Endometrial microvascular endothelial cells (primary cell): ENCODE data around the gene NTRK2. TPM values are rescaled to one million over a fixed set of nuclear protein-coding genes. Genes with fewer than 3 reads are reported as not detected.
"Not testable (repeated sequence)": the region's sequence is repeated elsewhere in the genome, so short reads cannot be mapped to it uniquely, and the experiment has no call there.

Experiments
- in situ Hi-C: cut with HindIII; loops from 2 replicates; pipeline ENCODE4 v1.10.0; 2017; ENCODE audit warnings: low sequenced_read_pairs, low pct_unique_long_range_greater_than_20kb; ENCODE audit errors: inconsistent ontology term
- total RNA-seq: library from RNA; depleted of rRNA; stranded (reverse); fragments of >200 nt; gene quantifications from one replicate; pipeline ENCODE4 v1.2.3, GENCODE V29; 2015; ENCODE audit errors: inconsistent ontology term

NTRK2 gene
- total RNA-seq, 1 donor from 2014 or later = not detected

DNA sequence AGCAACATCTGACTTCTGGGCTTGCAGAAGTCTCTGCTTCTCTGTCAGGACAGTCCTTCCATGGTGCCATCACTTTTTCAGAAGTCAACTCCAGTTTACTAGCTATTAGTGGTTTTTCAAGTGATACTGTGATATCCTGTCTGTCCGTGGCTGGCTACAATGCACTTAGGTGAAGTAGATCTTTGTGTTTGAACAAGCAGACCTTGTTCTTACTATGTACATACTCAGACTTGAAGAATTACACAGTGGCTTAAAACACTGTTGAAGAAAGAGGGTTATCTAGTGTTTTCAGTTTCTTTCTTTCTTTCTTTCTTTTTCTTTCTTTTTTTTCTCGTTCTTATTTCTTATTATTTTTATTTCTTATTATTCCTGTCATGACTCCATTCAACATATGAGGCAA lies 228.7 kb downstream of the NTRK2 start:
- in situ Hi-C loops = no loop called here

DNA sequence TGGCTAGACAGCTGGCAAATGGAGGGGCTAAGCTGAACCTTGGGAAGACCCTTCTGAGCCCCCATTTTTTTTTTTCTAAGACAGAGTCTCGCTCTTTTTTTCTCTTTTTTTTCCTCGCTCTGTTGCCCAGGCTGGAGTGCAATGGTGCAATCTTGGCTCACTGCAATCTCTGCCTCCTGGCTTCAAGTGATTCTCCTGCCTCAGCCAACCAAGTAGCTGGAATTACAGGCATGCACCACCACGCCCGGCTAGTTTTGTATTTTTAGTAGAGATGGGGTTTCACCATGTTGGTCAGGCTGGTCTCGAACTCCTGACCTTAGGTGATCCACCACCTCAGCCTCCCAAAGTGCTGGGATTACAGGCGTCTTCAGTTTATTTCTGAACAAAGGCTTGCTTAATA lies 229.1 kb downstream of the NTRK2 start:
- in situ Hi-C loops = not testable (repeated sequence)

DNA sequence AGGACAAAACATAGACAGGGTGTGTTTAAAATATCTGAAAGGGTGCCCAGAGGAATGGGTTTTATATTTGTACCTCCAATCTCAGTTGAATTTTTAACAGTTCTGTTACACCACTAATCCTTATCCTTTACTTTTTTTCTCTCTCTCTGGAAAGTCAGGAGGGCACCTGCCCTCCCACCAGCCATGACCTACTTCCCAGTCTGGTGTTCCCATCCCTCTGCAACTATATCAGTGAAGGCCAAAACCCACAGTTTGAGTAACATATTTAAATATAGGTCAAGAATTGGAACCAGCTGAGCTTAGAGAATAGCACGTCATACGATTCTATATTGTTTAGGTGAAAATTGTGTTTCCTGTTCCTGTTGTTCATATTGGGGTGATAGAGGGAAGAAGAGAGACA lies 229.8 kb downstream of the NTRK2 start:
- in situ Hi-C loops = no loop called here

DNA sequence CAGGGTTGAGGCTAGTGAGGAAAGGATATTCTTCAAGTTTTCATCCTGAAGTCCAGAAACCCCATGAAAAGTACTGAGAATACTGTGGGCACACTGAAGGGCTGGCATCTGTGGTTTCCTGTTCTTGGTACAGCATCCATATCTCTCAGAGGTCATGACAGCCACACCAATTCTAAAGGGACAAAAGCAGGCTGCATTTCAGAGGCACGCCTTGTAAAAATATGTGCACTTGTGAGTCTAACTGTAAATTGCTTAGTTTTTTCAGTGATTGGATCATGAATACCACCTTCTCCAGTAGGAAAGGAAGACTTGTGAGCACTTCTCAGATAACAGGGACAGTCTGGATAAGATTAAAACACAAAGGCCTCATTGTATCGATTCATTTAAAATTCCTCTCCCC lies 230.9 kb downstream of the NTRK2 start:
- in situ Hi-C loops = no loop called here

DNA sequence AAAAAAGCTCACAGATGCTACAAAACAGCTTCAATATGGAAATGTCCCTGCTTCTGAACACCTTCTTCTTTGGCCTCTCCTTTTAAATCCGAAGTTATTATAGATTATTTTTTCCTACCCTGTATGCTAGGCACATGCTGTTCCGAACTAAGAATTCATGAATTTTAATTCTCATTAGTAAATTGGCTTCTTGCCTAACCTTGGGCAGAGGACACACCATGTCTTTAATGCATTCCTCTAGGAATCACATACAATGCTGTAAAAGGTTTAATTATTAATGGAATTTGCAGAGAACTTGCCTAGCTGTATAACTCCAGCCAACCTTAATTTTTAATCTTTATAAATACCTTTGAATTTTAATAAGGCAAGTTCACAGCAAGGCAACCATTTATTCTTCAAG lies 234.4 kb downstream of the NTRK2 start:
- in situ Hi-C loops = no loop called here

DNA sequence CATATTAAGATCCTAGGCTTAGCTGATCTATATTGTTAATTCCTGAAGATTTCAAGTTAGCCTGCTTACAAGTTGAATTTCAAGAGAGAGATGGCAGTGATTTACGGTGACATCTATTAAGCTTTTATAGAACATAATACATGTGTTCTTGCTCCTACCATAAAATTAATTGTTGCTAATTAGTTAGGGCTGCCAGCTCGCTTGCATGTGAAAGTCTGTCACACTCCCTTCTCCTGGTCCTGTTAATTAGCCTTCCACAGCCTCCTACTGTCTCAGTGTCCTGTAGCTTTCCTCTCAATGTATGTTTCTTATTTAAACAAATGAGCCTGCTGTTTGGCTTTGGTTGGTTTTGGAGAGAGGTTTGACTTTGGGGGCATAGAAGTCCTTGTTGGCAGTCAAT lies 247.2 kb downstream of the NTRK2 start:
- in situ Hi-C loops = no loop called here

DNA sequence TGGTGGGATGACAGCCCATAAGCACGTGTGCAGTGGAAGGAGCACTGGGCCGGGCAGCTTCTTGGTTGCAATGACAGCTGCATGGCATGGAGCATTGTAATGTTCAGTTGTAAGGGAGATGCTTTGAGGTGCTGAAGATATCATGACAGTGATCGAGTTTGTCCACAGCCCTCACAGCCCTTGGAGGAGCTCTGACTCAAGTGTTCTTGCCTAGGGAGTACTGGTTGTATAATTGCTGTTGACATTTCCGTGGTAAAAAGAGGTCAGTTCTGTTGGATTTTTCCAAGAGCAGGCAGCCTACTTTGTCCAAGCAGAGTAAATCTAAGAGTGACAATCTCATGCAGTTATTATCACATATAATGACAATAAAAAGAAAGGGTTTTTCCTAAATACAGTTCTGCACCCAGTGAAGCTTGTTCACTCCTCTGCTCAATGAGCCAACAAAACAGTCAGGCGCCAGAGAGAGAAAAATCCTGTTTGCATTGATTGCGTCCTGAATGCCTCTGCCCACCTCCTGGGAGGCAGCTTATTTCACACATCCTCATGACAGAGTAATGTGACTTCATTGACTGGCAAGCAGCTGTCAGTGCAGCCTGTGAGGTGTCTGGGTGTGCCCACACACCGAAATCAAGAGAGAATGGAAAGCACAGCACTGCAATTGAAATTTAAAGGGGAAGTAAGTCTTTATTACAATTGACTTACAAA lies 248.0 kb downstream of the NTRK2 start:
- in situ Hi-C loops = no loop called here

DNA sequence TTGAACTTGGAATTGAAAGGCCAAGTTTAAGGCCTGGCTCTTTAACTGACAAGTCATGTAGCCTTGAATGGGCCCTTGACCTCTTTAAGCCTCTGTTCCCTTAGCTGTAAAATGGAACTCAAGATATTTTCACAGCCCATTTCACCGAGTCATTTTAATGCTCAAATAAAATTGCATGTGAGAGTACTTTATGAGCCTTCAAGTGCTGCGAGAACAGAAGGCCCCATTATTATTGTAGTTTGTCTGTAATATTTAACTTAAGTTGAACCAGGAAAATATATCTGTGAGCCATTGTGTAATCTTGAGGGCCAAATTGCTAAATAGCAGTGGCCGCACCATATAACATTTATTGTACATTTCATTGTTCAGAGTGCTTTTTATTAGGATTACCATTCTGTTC lies 249.9 kb downstream of the NTRK2 start:
- in situ Hi-C loops = no loop called here

DNA sequence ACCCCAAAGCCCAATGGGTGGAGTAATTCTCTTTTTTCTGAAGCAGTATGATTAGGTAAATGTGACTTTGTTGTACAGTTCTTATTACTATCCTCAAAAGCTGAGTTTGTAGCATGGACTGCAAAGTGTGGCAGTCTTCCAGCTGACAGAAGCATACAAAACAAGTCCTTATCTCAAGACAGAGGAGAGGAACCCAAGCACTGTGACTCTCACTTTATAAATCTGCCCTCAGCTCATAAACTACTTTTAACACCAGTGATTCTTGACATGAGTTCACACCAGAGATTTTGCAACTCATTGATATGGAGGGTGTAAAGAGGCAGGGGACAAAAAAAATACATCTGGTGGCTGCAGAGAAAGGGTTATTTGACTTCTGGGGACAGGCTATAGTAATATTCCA lies 251.6 kb downstream of the NTRK2 start:
- in situ Hi-C loops = no loop called here

DNA sequence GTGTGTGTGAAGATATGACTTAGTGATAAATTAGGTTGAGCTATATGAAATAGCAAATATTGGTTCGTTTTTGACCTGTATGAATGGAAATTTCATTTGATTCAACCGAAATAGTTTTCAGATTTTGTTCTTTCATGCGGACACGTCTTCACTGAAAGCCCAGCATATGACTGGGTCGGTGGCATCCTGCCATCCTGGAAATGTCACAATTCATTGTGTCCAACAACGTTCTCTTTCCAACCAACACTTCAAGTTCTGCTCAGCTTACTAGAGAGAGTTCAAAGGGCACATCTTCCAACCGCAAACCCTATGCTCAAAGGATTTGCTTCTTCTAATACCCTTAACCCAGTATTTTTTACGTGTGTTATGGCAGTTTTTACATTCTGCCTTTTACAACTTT lies 252.5 kb downstream of the NTRK2 start:
- in situ Hi-C loops = no loop called here

DNA sequence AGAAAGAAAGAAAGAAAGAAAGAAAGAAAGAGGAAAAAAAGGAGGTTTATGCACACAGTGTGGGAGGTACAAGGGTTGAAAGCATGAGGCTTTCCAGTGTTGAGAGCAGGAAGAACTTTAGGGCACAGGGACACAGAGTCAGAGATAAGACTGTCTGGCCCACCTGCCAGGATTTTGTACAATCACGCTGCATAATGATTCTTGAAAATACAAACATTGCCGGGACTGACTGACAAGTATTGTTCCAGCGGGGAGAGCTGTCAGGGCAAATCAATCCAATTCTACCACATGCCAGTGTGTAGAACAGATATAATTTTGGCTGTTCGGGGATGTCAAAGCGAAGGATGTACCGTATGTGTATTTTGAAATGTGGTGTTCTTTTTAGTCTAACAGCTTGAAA lies 254.7 kb downstream of the NTRK2 start:
- in situ Hi-C loops = no loop called here

DNA sequence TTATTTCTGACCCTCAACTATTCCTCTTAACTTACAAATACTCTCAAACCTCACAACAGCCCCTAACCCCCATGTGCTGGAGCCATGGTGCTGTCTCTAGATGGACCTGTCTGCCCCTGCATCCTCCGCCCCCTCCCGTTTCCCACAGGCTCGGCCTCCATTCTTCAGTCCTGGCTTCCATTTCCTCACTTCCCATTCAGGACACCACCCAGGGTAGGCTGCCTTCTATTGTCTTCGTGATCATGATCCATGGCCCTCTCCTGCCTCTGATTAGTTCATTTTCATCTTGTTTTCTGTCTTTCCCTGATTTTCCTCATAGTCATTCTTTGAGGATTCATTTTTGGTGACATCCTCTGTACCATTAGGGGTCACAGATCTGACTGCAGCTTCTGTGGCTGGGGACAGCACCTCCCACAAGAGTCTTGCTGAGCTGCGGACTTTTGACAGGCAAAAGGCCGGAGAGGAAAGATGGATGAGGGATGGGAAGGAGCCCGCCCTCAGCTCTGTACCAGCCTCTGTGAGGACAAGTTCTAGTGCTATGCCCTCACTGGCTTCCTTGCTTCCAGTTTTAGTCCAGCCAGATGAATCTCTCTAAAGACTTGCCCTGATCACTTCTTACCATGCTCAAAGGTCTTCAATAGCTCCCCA lies 255.8 kb downstream of the NTRK2 start:
- in situ Hi-C loops = no loop called here

DNA sequence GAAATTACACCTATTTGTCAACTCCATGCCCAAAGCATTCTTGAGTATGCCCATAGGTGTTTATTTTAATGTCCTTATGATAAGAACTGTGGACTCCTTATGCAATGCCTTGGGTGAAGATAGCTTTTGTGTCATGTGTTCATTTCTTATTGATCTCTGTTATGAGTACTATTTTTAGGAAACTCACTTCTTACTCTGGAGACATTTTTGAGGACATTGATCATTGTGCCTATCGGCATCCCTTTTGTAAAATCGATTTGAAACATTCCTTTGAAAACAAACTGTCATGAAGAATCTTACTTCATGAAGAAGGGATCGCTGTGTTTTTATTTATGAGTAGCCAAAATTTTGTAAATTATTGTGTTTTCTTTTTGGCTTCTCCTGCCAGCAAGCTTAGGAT lies 257.3 kb downstream of the NTRK2 start:
- in situ Hi-C loops = no loop called here

DNA sequence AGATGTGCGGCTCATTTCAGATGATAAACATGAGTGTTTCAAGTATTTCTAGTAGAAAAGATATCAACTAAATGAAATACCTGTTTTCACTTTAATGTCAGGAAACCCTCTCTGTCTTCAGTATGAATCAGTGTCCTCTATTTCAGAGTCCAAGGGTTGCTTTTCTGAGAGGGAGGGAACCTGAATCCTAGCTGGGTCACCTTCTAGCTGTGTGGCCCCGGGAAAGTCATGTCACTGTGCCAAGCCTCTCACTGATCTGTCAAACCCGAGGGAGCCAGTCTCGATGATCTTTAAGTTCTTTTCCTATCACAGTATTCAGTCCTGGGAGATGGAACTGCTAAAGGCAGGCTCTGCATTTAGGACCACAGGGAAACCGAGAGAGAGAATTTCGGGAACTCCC lies 258.9 kb downstream of the NTRK2 start:
- in situ Hi-C loops = no loop called here

DNA sequence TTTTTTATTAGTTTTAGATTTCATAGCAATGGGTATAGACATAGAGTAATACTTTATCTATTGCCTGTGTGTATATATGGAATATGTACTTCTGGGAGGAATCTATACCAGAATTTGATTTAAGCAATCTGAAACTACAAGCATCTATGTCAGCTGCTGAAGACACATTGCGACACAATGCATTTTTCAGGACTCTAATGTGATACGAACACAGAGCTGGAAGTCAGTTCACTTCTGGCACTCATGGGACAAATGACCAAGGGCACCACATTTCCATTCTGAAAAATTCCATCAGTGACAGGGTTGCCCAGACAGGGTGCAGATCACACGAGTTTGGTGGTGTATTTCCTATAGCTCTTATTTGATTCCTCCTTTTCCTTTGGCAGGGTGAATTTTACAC lies 259.5 kb downstream of the NTRK2 start:
- in situ Hi-C loops = no loop called here

DNA sequence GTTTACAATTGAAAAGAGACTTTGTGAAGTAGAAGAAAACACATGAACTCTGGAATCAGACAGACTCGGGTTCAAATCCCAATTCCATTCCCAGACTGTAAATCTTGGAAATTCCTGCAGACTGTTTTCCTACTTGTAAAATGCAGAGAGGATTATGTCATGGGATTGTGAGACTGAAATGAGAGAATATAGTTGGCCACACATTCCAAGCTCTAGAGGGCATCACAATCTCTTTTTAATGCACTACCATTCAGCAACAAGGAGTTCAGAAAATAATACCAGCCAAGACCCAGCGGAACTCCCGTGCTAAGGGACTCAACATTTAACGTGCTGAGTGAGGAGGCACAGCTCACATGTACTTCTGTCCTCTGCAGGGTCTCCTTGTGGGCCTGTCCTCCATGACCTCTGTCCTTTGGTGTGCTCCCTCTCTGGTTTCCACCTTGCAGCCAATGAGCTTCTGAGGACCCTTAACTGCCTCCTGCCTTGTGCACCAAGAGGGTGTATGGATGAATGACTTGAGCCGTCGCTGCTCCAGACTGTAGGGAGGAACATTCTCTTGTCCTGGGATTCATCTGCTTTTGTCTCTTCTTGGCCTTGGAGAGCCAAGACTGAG lies 263.5 kb downstream of the NTRK2 start:
- in situ Hi-C loops = no loop called here

DNA sequence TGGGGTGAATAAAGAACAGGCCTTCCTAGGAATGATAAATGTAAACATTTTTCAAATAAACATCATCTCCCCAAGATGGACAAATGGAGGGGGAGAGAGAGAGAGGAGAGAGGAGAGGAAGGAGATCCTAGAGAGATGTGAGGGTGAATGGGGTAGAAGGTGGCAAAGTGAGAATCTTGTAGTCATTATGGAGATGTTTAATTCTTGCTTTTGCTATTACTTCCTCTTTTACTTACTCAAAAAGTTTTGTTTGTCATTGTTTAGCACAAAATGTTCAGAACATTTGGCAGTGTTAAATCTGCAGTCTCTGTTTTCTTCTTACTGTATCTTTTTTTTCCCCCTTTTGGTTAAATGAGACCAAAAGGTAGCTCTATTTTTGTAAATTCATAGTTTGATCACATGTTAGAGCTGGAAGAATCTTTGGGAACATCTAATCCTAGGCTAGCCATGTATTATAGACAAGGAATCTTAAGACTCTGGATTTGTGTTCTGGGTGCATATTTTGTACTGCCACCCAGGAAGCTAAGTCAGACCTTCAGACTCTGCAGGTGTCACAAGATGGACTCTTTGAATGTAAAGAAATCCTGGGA lies 266.1 kb downstream of the NTRK2 start:
- in situ Hi-C loops = no loop called here

DNA sequence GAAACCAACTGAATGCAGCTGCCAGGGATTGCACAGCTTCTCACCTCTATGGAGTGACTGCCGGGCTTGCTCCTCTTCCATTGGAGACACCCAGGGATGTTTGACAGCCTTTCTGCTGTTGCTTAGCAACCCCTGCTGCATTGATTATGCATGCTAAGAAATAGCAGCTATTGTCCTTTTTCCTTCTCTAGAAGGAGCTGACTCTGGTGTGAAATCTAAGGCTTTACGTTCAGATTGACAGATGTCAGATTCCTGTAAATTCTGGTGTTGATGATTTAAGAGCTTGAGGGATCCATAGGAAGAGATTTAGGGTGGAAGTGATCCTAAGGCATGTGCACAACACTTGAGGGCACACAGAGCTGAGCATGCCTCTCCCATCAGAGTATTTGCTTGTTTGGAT lies 267.7 kb downstream of the NTRK2 start:
- in situ Hi-C loops = no loop called here

DNA sequence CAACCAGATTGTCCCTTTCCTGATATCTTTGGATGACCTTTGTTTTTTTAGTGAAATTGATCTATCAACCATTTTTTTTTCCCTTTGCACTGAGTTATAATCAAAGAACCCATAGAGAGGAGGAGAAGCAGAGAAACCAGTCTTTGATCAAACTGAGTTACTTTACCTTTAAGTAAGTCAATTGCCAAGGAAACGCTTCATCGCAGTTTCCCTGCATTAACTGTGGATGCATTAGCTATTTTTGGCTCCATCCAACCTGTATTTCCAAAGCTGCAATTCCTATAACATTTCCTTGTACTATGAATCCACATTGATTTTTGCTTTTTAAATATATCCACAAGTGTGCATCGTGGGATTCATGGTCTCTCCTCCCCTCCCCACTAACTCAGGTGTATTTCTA lies 268.1 kb downstream of the NTRK2 start:
- in situ Hi-C loops = no loop called here

DNA sequence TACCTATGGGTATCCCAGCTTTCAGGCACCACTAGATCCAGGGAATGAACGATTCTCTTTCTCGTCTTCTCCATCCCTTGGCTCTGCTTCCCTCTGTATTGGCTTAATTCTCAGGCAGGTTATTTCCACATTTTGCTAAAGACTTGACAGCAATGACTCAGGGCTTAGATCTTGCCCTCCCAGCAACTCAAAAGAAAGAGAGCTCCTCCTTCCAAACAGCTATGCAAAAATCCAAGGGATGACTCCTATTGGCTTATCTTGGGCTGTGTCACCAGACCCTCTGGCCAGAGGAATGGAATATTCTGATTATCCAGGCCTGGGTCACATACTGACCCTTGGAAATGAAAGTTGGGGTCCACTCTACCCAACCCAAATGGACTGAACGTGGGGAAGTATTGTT lies 270.2 kb downstream of the NTRK2 start:
- in situ Hi-C loops = no loop called here
